AG10803 (cell line): ENCODE measurements around the gene NLRP6.

Experiments
- DNase-seq: peaks from one replicate; pipeline ENCODE4 v3.0.0; 2010; ENCODE audit warnings: low read depth
- H3K4me3 ChIP-seq: 2 replicates; pipeline ENCODE4 v1.5.1; 2011; ENCODE audit warnings: mild to moderate bottlenecking, low read length, control low read depth
- TF ChIP-seq, protein P1 (sequence below): conservative IDR thresholded peaks from 2 replicates; pipeline ENCODE4 v1.5.1; 2011; ENCODE audit warnings: mild to moderate bottlenecking, low read length, control low read depth, inconsistent platforms

NLRP6 gene

GRCh38 chr11:292211-293121 lies 14.3 kb downstream of the NLRP6 start:
- TF ChIP-seq, protein P1, sequence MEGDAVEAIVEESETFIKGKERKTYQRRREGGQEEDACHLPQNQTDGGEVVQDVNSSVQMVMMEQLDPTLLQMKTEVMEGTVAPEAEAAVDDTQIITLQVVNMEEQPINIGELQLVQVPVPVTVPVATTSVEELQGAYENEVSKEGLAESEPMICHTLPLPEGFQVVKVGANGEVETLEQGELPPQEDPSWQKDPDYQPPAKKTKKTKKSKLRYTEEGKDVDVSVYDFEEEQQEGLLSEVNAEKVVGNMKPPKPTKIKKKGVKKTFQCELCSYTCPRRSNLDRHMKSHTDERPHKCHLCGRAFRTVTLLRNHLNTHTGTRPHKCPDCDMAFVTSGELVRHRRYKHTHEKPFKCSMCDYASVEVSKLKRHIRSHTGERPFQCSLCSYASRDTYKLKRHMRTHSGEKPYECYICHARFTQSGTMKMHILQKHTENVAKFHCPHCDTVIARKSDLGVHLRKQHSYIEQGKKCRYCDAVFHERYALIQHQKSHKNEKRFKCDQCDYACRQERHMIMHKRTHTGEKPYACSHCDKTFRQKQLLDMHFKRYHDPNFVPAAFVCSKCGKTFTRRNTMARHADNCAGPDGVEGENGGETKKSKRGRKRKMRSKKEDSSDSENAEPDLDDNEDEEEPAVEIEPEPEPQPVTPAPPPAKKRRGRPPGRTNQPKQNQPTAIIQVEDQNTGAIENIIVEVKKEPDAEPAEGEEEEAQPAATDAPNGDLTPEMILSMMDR: no peak
- no peak overlapping the region for H3K4me3 ChIP-seq
- DNase-seq: no peak

DNA sequence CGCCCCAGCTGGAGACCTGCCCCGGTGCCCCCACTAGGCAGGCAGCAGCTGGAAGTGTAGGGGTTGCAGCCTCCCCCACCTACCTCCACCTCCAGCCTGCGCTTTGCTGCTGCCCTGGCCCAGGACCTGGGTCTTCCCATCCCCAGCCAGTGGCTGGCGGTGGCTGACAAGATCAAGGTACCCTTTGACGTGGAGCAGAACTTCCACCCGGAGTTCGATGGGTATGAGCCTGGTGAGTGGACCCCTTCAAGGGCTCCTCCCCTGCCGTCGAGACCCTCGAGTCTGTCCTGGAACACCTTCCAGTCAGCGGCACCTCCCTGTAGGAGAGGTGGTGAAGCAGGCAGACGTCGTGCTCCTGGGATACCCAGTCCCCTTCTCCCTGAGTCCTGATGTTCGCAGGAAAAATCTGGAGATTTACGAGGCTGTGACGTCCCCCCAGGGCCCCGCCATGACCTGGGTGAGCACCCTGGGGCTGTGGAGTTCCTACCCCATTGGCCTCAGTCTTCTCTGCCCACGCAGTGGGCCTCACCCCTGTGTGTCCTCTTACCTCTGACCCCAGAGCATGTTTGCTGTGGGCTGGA lies 15.2 kb downstream of the NLRP6 start:
- DNase-seq: no peak
- TF ChIP-seq, protein P1: no peak
- no peak overlapping the region for H3K4me3 ChIP-seq

GRCh38 chr11:293852-294661 lies 15.8 kb downstream of the NLRP6 start:
- TF ChIP-seq, protein P1: no peak
- no peak overlapping the region for H3K4me3 ChIP-seq
- no peak for DNase-seq

- TF ChIP-seq, protein P1: no peak
- no peak for DNase-seq
- H3K4me3 ChIP-seq: no peak overlapping the region
Measured at GRCh38 chr11:294780-295179, 16.6 kb downstream of the NLRP6 start.

DNA sequence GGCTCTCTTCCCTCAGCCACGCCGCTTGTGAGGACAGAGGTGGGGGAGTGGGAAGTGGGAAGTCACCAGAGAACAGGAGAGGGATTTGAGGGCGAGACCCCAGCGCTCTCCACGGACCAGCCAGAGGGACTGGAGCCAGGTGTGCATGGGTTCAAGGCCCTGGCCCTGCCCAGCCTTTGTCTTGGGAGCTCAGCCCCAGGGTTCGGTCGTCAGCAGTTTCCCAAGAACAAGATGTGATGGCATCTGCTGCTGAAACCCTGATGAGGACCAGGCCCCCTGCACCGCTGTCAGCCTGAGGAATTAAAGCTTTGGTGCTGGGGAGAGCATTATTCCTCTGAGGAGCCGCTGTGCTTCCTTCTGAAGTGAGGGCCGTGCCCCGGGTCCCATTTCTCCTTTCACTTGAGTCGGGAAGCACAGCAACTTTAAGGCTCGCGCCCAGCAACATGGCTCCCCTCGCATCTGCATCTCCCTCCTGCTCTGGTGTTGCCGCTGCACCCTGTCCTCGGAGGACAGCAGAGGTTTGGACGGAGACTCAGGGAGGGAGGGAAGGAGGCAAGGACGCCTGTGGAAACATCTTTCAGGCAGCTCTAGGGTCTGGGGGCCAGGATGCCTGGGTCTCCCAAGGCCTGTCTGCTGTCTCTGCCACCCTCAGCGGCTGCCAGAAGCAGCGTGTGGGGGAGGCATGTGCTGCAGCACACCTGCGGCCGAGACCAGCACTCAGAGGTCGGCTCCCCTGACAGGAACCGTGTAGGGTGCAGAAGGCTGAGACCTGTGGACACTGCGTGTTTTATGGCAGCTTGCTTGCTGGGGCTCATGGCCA lies 17.4 kb downstream of the NLRP6 start:
- H3K4me3 ChIP-seq: no peak overlapping the region
- no peak for DNase-seq
- TF ChIP-seq, protein P1: no peak

DNA sequence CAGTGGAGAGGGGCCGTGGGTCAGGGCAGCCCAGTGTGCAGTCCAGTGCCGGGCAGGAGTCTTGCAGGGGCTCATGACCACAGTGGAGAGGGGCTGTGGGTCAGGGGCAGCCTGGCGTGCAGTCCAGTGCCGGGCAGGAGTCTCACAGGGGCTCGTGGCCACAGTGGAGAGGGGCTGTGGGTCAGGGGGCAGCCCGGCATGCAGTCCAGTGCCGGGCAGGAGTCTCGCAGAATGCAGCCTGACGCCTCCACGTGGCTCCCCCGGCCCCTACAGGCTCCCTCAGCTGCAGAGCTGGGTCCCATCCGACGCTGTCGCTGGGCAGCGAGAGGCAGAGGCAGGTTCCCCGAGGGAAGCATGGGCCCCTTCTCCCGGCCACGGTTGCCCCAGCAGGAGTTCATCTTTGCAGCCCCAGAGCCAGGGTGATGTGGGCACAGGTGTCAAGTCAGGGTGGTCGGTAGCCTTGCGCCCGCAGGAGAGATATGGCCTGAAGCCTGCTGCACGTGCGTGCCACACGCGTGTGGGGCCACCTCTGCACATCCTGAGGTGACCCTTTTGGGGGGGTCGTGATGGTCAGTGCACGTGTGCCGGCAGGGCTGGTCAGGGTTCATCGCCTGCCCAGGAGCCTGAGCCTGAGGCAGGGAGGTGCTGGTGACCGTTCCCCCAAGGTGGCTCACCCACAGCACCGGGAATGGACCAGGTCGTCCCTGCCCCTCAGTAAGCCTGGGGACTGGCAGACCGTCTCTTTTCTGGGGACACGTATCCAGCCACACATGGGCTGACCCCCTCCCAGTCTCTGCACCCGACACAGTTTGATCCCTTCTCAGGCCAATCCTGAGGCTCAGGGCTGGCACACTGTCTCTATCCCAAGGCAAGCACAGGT lies 18.2 kb downstream of the NLRP6 start:
- TF ChIP-seq, protein P1: no peak
- no peak overlapping the region for H3K4me3 ChIP-seq
- DNase-seq: no peak
